CD4-positive, alpha-beta T cell (primary cell): ENCODE measurements around the gene SASH3. TPM values are rescaled to one million over a fixed set of nuclear protein-coding genes. Genes with fewer than 3 reads are reported as not detected.

ENCODE experiments used
- ATAC-seq: fragments of 200-7000 bp; cut with Tn5 transposase; one replicate; pipeline ENCODE4 v1.10.0; 2022; ENCODE audit warnings: mild to moderate bottlenecking; ENCODE audit not compliant: poor library complexity
- CTCF ChIA-PET: fragments of 350-600 bp; sonication (Branson Sonifier 250); formaldehyde crosslinking; loops from one replicate; lab custom pipeline; 2021; ENCODE audit warnings: antibody characterized with exemption, inconsistent platforms; lab: Charles Lee
- POLR2A ChIA-PET: fragments of 350-600 bp; sonication (Branson Sonifier 250); formaldehyde crosslinking; loops from one replicate; lab custom pipeline; 2021; ENCODE audit warnings: antibody characterized with exemption, inconsistent platforms; lab: Charles Lee
- DNase-seq, 14 experiments: peaks; one replicate each; pipeline ENCODE4 v3.0.0-alpha.2; 2013 to 2020; ENCODE audit warnings: mixed read lengths in 2 of 14
- H3K27ac ChIP-seq, 2 donors: one replicate each; pipeline versions ENCODE4 v1.5.1 to v1.7.0; 2013; ENCODE audit warnings: low read length in 2 of 2, low read depth in 1 of 2, mild to moderate bottlenecking in 1 of 2
- H3K27me3 ChIP-seq, 2 experiments: 1 replicate in 1 of 2; 2 replicates in 1 of 2; pipeline versions ENCODE4 v1.6.1 to v1.7.0; 2013; ENCODE audit warnings: low read length in 2 of 2, control low read depth in 1 of 2, mild to moderate bottlenecking in 1 of 2, moderate library complexity in 1 of 2; ENCODE audit not compliant: insufficient read depth in 2 of 2, control insufficient read depth in 1 of 2
- H3K36me3 ChIP-seq: one replicate; pipeline ENCODE4 v1.6.1; 2013; ENCODE audit warnings: low read length, control low read depth; ENCODE audit not compliant: insufficient read depth
- H3K4me1 ChIP-seq: one replicate; pipeline ENCODE4 v1.6.1; 2013; ENCODE audit warnings: low read length, control low read depth; ENCODE audit not compliant: insufficient read depth
- H3K4me3 ChIP-seq: one replicate; pipeline ENCODE4 v1.5.1; 2013; ENCODE audit warnings: mild to moderate bottlenecking, low read length, moderate library complexity
- H3K9me3 ChIP-seq, 2 experiments: 1 replicate in 1 of 2; 2 replicates in 1 of 2; pipeline versions ENCODE4 v1.6.1 to v1.7.0; 2013; ENCODE audit warnings: low read length in 2 of 2, mild to moderate bottlenecking in 2 of 2, control low read depth in 1 of 2, moderate library complexity in 1 of 2; ENCODE audit not compliant: control insufficient read depth in 1 of 2, insufficient read depth in 1 of 2
- H3K27ac Mint-ChIP-seq: one replicate; pipeline ENCODE4 v1.8.0; 2020; ENCODE audit warnings: mixed read lengths
- H3K27me3 Mint-ChIP-seq: one replicate; pipeline ENCODE4 v1.8.0; 2021; ENCODE audit warnings: mixed read lengths
- H3K36me3 Mint-ChIP-seq: one replicate; pipeline ENCODE4 v1.8.0; 2021; ENCODE audit warnings: low read depth, mixed read lengths
- H3K4me1 Mint-ChIP-seq: one replicate; pipeline ENCODE4 v1.8.0; 2021; ENCODE audit warnings: low read depth, mixed read lengths
- H3K4me3 Mint-ChIP-seq: one replicate; pipeline ENCODE4 v1.8.0; 2020; ENCODE audit warnings: mild to moderate bottlenecking, mixed read lengths
- H3K9me3 Mint-ChIP-seq: one replicate; pipeline ENCODE4 v1.8.0; 2020; ENCODE audit warnings: mixed read lengths
- intact Hi-C, 2 experiments: fragments of 100-400 bp; cut with DNase I in 1 of 2; cut with micrococcal nuclease in 1 of 2; formaldehyde crosslinking; loops; one replicate each; pipeline versions ENCODE4 v1.15.1 to v1.9.0; 2023 to 2025; cut with DNase I, micrococcal nuclease
- total RNA-seq, 174 experiments: library from RNA in 2 of 174; stranded (reverse) in 2 of 174; gene quantifications; one replicate each; pipeline ENCODE4 v1.2.3 and lab custom pipeline; 2021 to 2026
- TF ChIP-seq, protein P1 (sequence below): fragments of 200-600 bp; IDR thresholded peaks from one replicate; pipeline ENCODE4 v1.8.0; 2022; ENCODE audit warnings: antibody characterized with exemption, mild to moderate bottlenecking

Gene SASH3
- total RNA-seq, 2 experiments from 2014 or later: 69.0 to 70.8 TPM

DNA sequence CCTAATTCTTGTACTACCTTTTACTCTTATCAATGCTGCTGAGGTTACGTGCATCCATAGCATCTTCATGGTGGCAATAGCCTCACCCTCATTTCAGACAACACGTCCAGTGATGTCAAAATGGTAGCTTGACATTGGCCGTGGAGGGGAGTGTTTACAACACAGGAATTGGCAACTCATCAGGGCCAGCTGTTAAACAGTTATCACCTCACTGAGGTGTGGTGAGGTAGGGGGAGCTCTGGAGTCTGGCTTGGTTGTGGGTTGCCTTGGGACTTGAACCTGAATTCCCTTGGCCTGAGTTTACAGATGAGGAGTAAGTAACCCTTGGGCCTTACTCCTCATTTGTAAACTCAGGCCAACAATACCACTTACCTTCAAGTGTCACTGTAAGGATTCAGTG is 10.4 kb downstream of the SASH3 start:
- TF ChIP-seq, protein P1, sequence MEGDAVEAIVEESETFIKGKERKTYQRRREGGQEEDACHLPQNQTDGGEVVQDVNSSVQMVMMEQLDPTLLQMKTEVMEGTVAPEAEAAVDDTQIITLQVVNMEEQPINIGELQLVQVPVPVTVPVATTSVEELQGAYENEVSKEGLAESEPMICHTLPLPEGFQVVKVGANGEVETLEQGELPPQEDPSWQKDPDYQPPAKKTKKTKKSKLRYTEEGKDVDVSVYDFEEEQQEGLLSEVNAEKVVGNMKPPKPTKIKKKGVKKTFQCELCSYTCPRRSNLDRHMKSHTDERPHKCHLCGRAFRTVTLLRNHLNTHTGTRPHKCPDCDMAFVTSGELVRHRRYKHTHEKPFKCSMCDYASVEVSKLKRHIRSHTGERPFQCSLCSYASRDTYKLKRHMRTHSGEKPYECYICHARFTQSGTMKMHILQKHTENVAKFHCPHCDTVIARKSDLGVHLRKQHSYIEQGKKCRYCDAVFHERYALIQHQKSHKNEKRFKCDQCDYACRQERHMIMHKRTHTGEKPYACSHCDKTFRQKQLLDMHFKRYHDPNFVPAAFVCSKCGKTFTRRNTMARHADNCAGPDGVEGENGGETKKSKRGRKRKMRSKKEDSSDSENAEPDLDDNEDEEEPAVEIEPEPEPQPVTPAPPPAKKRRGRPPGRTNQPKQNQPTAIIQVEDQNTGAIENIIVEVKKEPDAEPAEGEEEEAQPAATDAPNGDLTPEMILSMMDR: no peak

DNA sequence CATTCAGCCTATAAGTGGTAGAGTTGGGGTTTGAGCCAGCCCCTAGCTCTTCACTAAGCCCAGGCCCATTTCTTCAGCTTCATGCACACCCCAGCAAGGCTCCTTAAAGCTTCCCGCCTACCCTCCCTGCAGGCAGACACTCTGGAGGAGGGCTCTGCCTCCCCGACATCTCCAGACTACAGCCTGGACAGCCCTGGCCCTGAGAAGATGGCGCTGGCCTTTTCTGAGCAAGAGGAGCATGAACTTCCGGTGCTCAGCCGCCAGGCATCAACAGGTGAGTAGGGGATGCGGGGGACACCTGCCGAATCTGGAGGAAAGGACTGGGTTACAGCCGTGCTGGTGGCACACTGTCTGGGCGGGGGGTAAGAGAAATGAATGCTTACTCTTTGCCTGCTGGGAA is 11.1 kb downstream of the SASH3 start:
- no peaks in the 10 kb centered on the region for H3K27me3 ChIP-seq
- no peak for DNase-seq
- Mint-ChIP-seq H3K27me3 (no peaks in the 10 kb centered on the region), H3K9me3 (no peaks in the 10 kb centered on the region), H3K27ac (no peak overlapping the region), H3K4me3 (no peak overlapping the region), H3K4me1 (peaks cover 18% of the 10 kb centered on the region), H3K36me3 (peaks cover 80% of the 10 kb centered on the region)
- intact Hi-C loops: loop anchor here in 1 of 2 experiments (5.0 kb wide), 1 partner anchor 34 kb away; no protein-coding TSS in a partner anchor
- H3K27ac ChIP-seq: no peak overlapping the region
- no peaks in the 10 kb centered on the region for H3K9me3 ChIP-seq
- no peak for ATAC-seq
- TF ChIP-seq, protein P1: no peak
- H3K36me3 ChIP-seq: peaks cover 88% of the 10 kb centered on the region
- peaks cover 42% of the 10 kb centered on the region for H3K4me1 ChIP-seq
- POLR2A ChIA-PET: interaction anchor here (1.0 to 1.6 kb wide), 2 partner anchors 35 to 113 kb away, joined by 5 read pairs; no protein-coding TSS in a partner anchor
- CTCF ChIA-PET: no interaction called here
- no peak overlapping the region for H3K4me3 ChIP-seq

More for the DNA sequence above, 10.4 kb downstream of the SASH3 start:
- H3K27ac Mint-ChIP-seq: no peak overlapping the region
- H3K27me3 Mint-ChIP-seq: no peaks in the 10 kb centered on the region
- H3K27ac ChIP-seq: no peak overlapping the region
- H3K4me3 ChIP-seq: no peak overlapping the region
- intact Hi-C loops: loop anchor here in 1 of 2 experiments (5.0 kb wide), 1 partner anchor 33 kb away; no protein-coding TSS in a partner anchor
- no peaks in the 10 kb centered on the region for H3K27me3 ChIP-seq
- ChIA-PET CTCF (interaction anchor here (1.3 kb wide), 1 partner anchor 13 kb away, joined by 3 read pairs; no protein-coding TSS in a partner anchor), POLR2A (interaction anchor here (1.0 to 1.6 kb wide), 2 partner anchors 34 to 112 kb away, joined by 5 read pairs; no protein-coding TSS in a partner anchor)
- H3K4me1 Mint-ChIP-seq: peaks cover 24% of the 10 kb centered on the region
- peaks cover 80% of the 10 kb centered on the region for H3K36me3 Mint-ChIP-seq
- ATAC-seq (no peak), DNase-seq (no peak)
- peaks cover 87% of the 10 kb centered on the region for H3K36me3 ChIP-seq
- H3K9me3 Mint-ChIP-seq: no peaks in the 10 kb centered on the region
- H3K4me1 ChIP-seq: peaks cover 49% of the 10 kb centered on the region
- H3K4me3 Mint-ChIP-seq: no peak overlapping the region
- no peaks in the 10 kb centered on the region for H3K9me3 ChIP-seq

DNA sequence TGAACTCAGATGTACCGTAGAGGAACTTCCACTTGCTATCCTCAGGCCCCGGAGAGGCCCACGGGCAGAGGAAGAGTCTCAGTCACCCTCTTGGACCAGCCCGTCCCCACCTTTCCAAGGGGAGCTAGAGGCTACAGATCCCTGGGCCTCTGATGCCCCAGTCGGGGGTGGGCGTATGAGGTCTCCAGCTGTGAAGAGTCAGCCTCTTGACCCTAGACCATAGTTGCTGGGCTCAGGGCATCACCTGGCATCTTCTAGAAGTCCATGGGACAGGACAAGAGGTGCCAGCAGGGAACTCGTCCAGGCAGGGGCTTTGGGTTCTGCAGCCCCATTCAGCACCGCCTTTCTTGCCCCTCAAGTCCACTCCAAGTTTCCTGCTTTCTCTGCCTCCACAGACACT is 11.6 kb downstream of the SASH3 start:
- no peaks in the 10 kb centered on the region for H3K9me3 ChIP-seq
- POLR2A ChIA-PET: interaction anchor here (1.6 kb wide), 1 partner anchor 35 kb away, joined by 5 read pairs; no protein-coding TSS in a partner anchor
- no peaks in the 10 kb centered on the region for H3K27me3 ChIP-seq
- peaks cover 89% of the 10 kb centered on the region for H3K36me3 ChIP-seq
- no peak overlapping the region for H3K4me3 ChIP-seq
- ATAC-seq (no peak), DNase-seq (no peak)
- Mint-ChIP-seq H3K27me3 (no peaks in the 10 kb centered on the region), H3K36me3 (peaks cover 80% of the 10 kb centered on the region), H3K4me1 (peaks cover 12% of the 10 kb centered on the region), H3K27ac (peak overlapping the region; percentile 33), H3K4me3 (no peak overlapping the region), H3K9me3 (no peaks in the 10 kb centered on the region)
- CTCF ChIA-PET: no interaction called here
- H3K4me1 ChIP-seq: peaks cover 37% of the 10 kb centered on the region
- TF ChIP-seq, protein P1: no peak
- intact Hi-C loops: loop anchor here in 1 of 2 experiments (5.0 kb wide), 1 partner anchor 34 kb away; no protein-coding TSS in a partner anchor
- H3K27ac ChIP-seq: no peak overlapping the region
